ENCODE measurements around the gene ALK. TPM values are rescaled to one million over a fixed set of nuclear protein-coding genes. Genes with fewer than 3 reads are reported as not detected.

ALK gene
- total and polyA plus RNA-seq, 10 of the 15 experiments (the other 5 are each of a cell fraction or from before 2014, with no cell fraction given), result 0.11 TPM; not detected in 9

DNA sequence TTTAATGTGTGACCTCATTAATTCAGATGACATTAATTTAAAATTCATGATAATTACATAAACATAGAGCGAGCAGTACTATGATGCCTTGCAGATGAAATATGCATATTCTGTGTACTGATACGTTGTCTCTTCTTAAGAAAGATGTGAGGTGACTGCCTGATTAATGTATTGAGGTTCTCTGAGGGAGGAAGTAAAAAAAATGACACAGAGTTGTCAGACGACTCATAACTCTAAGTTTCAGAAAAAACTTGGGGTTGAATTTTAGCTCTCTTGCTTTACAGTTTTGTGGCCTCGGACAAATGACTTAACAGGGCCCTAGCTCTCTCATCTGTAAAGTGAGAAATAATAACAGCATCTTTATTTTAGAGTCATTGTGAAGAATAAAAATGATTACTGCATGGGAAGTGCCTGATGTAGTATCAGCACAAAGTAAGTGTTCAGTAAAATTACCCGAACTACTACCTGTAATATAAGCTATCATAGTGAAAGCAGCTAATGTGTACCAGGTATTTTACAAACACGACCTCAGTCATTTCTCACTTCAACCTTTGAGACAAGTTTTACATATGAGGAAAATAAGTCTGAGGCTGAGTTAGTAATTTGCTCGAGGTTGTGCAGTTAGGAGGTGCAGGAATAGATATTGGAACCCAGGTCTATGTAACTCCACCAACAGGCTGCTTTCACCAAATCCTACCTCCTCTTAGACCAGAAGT, 65.3 kb downstream of the ALK start:
- Histone ChIP-seq H3K36me3 (ENCODE audit: control insufficient read depth in 2 of 2, insufficient read depth in 2 of 2, low read length in 1 of 2) (no peaks in the 10 kb centered on the region), H3K9me3 (replicated peaks; ENCODE audit: control insufficient read depth, insufficient read depth, low read length) (no peaks in the 10 kb centered on the region), H3K4me1 (ENCODE audit: control insufficient read depth, insufficient read depth, low read length) (no peaks in the 10 kb centered on the region), H3K79me2 (ENCODE audit: control insufficient read depth, insufficient read depth, low read length) (no peaks in the 10 kb centered on the region), H2AFZ (ENCODE audit: control insufficient read depth, low read depth, low read length) (no peak overlapping the region), H4K20me1 (ENCODE audit: control insufficient read depth, insufficient read depth) (no peaks in the 10 kb centered on the region), H3K9ac (ENCODE audit: control insufficient read depth, insufficient read depth, low read length) (no peak overlapping the region), H3K4me2 (ENCODE audit: control insufficient read depth, insufficient read depth) (no peak overlapping the region), H3K27me3 (replicated peaks in 1 of 2; ENCODE audit: control insufficient read depth in 2 of 2, insufficient read depth in 2 of 2, low read length in 1 of 2) (no peaks in the 10 kb centered on the region), H3K27ac (ENCODE audit: control insufficient read depth, insufficient read depth) (no peak overlapping the region), H3K4me3 (no peak overlapping the region)
- in situ Hi-C loops (cut with MboI), result no loop called here
- FAIRE-seq (no peak), DNase-seq (ENCODE audit: low read depth, low spot score) (no peak), ATAC-seq (no peak)
- ChIA-PET SMC1A (ENCODE audit: uncharacterized antibody, unreplicated experiment) (no interaction called here), POLR2A (no interaction called here), CTCF (no interaction called here), RAD21 (ENCODE audit: unreplicated experiment) (no interaction called here)
- WGBS (ENCODE audit: insufficient coverage, insufficient replicate concordance, low lambda C conversion rate, missing lambda C conversion rate), result 8% methylated on average over 7 of the region's 7 CpGs
- intact Hi-C loops (cut with micrococcal nuclease; ENCODE audit: unreplicated experiment), result no loop called here
- BruUV-seq (replicated peaks), result no TSS peak
- TF ChIP-seq RUNX3 (IDR thresholded peaks at IDR 0.05; ENCODE audit: low read length), result no peak
- TF ChIP-seq CHD1 (IDR thresholded peaks at IDR 0.05; ENCODE audit: low read depth, low read length), result no peak
- no peak for TF ChIP-seq IRF5 (IDR thresholded peaks at IDR 0.05; ENCODE audit: borderline replicate concordance)
- TF ChIP-seq RAD51 (IDR thresholded peaks at IDR 0.05), result no peak
- TF ChIP-seq BACH1 (IDR thresholded peaks at IDR 0.05; ENCODE audit: borderline replicate concordance), result no peak
- TF ChIP-seq MEF2A (IDR thresholded peaks at IDR 0.05; ENCODE audit: insufficient read depth, low read depth, low read length), result no peak
- TF ChIP-seq RELB (IDR thresholded peaks at IDR 0.05; ENCODE audit: low read depth), result no peak
- TF ChIP-seq ATF3 (IDR thresholded peaks at IDR 0.05; ENCODE audit: borderline replicate concordance, extremely low read depth, low read depth, low read length), result no peak
- no peak for TF ChIP-seq KLF5 (IDR thresholded peaks at IDR 0.05; ENCODE audit: partially characterized antibody)
- no peak for TF ChIP-seq TBL1XR1 (IDR thresholded peaks at IDR 0.05; ENCODE audit: low read depth, low read length)
- TF ChIP-seq, protein P1, sequence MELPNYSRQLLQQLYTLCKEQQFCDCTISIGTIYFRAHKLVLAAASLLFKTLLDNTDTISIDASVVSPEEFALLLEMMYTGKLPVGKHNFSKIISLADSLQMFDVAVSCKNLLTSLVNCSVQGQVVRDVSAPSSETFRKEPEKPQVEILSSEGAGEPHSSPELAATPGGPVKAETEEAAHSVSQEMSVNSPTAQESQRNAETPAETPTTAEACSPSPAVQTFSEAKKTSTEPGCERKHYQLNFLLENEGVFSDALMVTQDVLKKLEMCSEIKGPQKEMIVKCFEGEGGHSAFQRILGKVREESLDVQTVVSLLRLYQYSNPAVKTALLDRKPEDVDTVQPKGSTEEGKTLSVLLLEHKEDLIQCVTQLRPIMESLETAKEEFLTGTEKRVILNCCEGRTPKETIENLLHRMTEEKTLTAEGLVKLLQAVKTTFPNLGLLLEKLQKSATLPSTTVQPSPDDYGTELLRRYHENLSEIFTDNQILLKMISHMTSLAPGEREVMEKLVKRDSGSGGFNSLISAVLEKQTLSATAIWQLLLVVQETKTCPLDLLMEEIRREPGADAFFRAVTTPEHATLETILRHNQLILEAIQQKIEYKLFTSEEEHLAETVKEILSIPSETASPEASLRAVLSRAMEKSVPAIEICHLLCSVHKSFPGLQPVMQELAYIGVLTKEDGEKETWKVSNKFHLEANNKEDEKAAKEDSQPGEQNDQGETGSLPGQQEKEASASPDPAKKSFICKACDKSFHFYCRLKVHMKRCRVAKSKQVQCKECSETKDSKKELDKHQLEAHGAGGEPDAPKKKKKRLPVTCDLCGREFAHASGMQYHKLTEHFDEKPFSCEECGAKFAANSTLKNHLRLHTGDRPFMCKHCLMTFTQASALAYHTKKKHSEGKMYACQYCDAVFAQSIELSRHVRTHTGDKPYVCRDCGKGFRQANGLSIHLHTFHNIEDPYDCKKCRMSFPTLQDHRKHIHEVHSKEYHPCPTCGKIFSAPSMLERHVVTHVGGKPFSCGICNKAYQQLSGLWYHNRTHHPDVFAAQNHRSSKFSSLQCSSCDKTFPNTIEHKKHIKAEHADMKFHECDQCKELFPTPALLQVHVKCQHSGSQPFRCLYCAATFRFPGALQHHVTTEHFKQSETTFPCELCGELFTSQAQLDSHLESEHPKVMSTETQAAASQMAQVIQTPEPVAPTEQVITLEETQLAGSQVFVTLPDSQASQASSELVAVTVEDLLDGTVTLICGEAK (IDR thresholded peaks at IDR 0.05; ENCODE audit: borderline replicate concordance), result no peak
- no peak for TF ChIP-seq HSF1 (IDR thresholded peaks at IDR 0.05; ENCODE audit: low read depth, low read length)
- no peak for TF ChIP-seq EGR1 (IDR thresholded peaks at IDR 0.05; ENCODE audit: borderline replicate concordance in 1 of 2, low read depth in 2 of 2, low read length in 2 of 2)

Data from GM12878 (cell line).